GM19397 (cell line): ENCODE measurements around the gene GOLGA2.

Experiments
- ATAC-seq: cut with Tn5 transposase; IDR thresholded peaks from one replicate; pipeline ENCODE4 v1.9.1; 2021; ENCODE audit warnings: mild to moderate bottlenecking, moderate library complexity; ENCODE audit not compliant: unreplicated experiment

Gene GOLGA2

GRCh38 chr9:128260340-128260739 lies 15.5 kb downstream of the GOLGA2 start:
- ATAC-seq, result no peak

GRCh38 chr9:128259156-128259555 lies 16.7 kb downstream of the GOLGA2 start:
- no peak for ATAC-seq

GRCh38 chr9:128258326-128258725 lies 17.5 kb downstream of the GOLGA2 start:
- no peak for ATAC-seq

- no peak for ATAC-seq
Measured at GRCh38 chr9:128257907-128258306, 17.9 kb downstream of the GOLGA2 start.

- no peak for ATAC-seq
Measured at GRCh38 chr9:128257086-128257825, 18.6 kb downstream of the GOLGA2 start.

- ATAC-seq, result no peak
Measured at GRCh38 chr9:128254855-128255759, 20.7 kb downstream of the GOLGA2 start.

- no peak for ATAC-seq
Measured at GRCh38 chr9:128254362-128254761, 21.4 kb downstream of the GOLGA2 start.

- ATAC-seq, result no peak
Measured at GRCh38 chr9:128253991-128254346, 21.8 kb downstream of the GOLGA2 start.

GRCh38 chr9:128253140-128253990 lies 22.4 kb downstream of the GOLGA2 start:
- no peak for ATAC-seq

- ATAC-seq, result no peak
Measured at GRCh38 chr9:128252317-128253139, 23.3 kb downstream of the GOLGA2 start.

GRCh38 chr9:128251732-128252100 lies 24.1 kb downstream of the GOLGA2 start:
- no peak for ATAC-seq

GRCh38 chr9:128250839-128251731 lies 24.7 kb downstream of the GOLGA2 start:
- ATAC-seq, result no peak

GRCh38 chr9:128249908-128250838 lies 25.6 kb downstream of the GOLGA2 start:
- ATAC-seq, result peak; percentile 86

GRCh38 chr9:128249558-128249907 lies 26.3 kb downstream of the GOLGA2 start:
- no peak for ATAC-seq

- ATAC-seq, result no peak
Measured at GRCh38 chr9:128247226-128247803, 28.5 kb downstream of the GOLGA2 start.

- ATAC-seq, result no peak
Measured at GRCh38 chr9:128246471-128246870, 29.3 kb downstream of the GOLGA2 start.

- no peak for ATAC-seq
Measured at GRCh38 chr9:128245421-128246151, 30.2 kb downstream of the GOLGA2 start.
